Embryonic facial prominence (tissue), 1 donor: Measurements from ENCODE around the gene DCST2.
A peak's percentile ranks its signal among the peaks of the same experiment; 100 is the strongest.
"Not testable (repeated sequence)": the region's sequence is repeated elsewhere in the genome, so short reads cannot be mapped to it uniquely, and the experiment has no call there.

Experiments used
- DNase-seq: peaks from one replicate; pipeline ENCODE4 v3.0.0-alpha.2; 2016; ENCODE audit errors: extremely low spot score

DCST2 gene

GRCh38 chr1:154998818-154999570 lies 34.6 kb downstream of the DCST2 start:
- peak; percentile 76 for DNase-seq

- no peak for DNase-seq
These were observed 35.3 kb downstream of the DCST2 start for GRCh38 chr1:154998201-154998780.

GRCh38 chr1:154996966-154997701 lies 36.4 kb downstream of the DCST2 start:
- DNase-seq: no peak

- not testable (repeated sequence) for DNase-seq
These were observed 38.1 kb downstream of the DCST2 start for GRCh38 chr1:154995301-154995983.

- no peak for DNase-seq
These were observed 39.0 kb downstream of the DCST2 start for GRCh38 chr1:154994591-154994990.

GRCh38 chr1:154994269-154994587 lies 39.4 kb downstream of the DCST2 start:
- no peak for DNase-seq

GRCh38 chr1:154993572-154994268 lies 39.9 kb downstream of the DCST2 start, which contains the start of gene LENEP:
Gene LENEP (plus strand): TSS chr1:154993586. CDS start chr1:154993608, 22 bp downstream.
- no peak for DNase-seq

- no peak for DNase-seq
These were observed 40.6 kb downstream of the DCST2 start for GRCh38 chr1:154992721-154993571.

GRCh38 chr1:154990276-154990675 lies 43.3 kb downstream of the DCST2 start:
- DNase-seq: no peak

GRCh38 chr1:154989195-154989860 lies 44.3 kb downstream of the DCST2 start:
- no peak for DNase-seq

- DNase-seq: no peak
These were observed 45.3 kb downstream of the DCST2 start for GRCh38 chr1:154988058-154988954.

GRCh38 chr1:154987326-154987725 lies 46.3 kb downstream of the DCST2 start:
- DNase-seq: no peak

- not testable (repeated sequence) for DNase-seq
These were observed 46.8 kb downstream of the DCST2 start for GRCh38 chr1:154986736-154987135.

- no peak for DNase-seq
These were observed 49.7 kb downstream of the DCST2 start for GRCh38 chr1:154983776-154984466.

- peak; percentile 98 for DNase-seq
These were observed 50.5 kb downstream of the DCST2 start, which contains the start of gene FLAD1 for GRCh38 chr1:154982897-154983648. Gene FLAD1 (plus strand): TSS chr1:154983344. CDS start chr1:154983695, 351 bp downstream.

- no peak for DNase-seq
These were observed 51.2 kb downstream of the DCST2 start for GRCh38 chr1:154982341-154982740.

GRCh38 chr1:154978360-154978759 lies 55.2 kb downstream of the DCST2 start:
- DNase-seq: no peak

- not testable (repeated sequence) for DNase-seq
These were observed 55.8 kb downstream of the DCST2 start for GRCh38 chr1:154977762-154978161.
